22Rv1 (cell line): ENCODE results near the gene MORF4L1.

Source experiments
- H3K27ac ChIP-seq: fragments of 450-650 bp; 2 replicates; pipeline ENCODE4 v1.5.1; 2017
- ZFX ChIP-seq: fragments of 450-650 bp; IDR thresholded peaks from 2 replicates; pipeline ENCODE4 v1.6.1; 2017; ENCODE audit warnings: antibody characterized with exemption, borderline replicate concordance
- TF ChIP-seq, protein P1 (sequence below): fragments of 450-650 bp; IDR thresholded peaks from 2 replicates; pipeline ENCODE4 v1.5.1; 2017; ENCODE audit warnings: mild to moderate bottlenecking

The MORF4L1 gene

DNA sequence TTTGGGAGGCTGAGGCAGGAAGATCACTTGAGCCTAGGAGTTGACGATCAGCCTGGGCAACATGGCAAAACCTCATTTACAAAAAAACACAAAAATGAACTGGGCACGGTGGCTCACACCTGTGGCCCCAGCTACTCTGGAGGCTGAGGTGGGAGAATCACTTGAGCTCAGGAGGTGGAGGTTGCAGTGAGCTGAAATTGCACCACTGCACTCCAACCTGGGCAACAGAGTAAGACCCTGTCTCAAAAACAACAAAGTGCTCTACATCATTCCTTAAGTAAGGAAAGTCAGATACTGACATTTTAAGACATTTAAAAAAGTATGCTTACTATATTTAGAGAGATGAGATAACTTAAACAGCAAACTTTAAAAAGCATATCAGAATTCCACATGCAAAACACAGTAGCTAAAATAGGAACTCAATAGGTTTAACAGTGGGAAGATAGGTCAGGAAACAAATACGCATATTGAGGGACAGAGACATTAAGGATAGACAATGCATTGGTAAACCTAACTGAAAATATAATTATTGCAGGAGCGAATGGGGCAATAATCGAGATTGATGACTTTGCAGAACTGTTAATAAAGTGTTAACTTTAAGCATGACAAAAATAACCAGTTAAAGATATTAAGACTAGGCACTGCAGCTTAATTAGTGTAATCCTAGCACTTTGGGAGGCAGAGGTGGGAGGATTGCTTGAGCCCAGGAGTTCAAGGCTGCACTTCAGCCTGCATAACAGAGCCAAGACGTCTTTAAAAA, 32.1 kb downstream of the MORF4L1 start:
- no peak for TF ChIP-seq ZFX
- TF ChIP-seq, protein P1, sequence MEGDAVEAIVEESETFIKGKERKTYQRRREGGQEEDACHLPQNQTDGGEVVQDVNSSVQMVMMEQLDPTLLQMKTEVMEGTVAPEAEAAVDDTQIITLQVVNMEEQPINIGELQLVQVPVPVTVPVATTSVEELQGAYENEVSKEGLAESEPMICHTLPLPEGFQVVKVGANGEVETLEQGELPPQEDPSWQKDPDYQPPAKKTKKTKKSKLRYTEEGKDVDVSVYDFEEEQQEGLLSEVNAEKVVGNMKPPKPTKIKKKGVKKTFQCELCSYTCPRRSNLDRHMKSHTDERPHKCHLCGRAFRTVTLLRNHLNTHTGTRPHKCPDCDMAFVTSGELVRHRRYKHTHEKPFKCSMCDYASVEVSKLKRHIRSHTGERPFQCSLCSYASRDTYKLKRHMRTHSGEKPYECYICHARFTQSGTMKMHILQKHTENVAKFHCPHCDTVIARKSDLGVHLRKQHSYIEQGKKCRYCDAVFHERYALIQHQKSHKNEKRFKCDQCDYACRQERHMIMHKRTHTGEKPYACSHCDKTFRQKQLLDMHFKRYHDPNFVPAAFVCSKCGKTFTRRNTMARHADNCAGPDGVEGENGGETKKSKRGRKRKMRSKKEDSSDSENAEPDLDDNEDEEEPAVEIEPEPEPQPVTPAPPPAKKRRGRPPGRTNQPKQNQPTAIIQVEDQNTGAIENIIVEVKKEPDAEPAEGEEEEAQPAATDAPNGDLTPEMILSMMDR, result no peak
- H3K27ac ChIP-seq, result no peak overlapping the region

DNA sequence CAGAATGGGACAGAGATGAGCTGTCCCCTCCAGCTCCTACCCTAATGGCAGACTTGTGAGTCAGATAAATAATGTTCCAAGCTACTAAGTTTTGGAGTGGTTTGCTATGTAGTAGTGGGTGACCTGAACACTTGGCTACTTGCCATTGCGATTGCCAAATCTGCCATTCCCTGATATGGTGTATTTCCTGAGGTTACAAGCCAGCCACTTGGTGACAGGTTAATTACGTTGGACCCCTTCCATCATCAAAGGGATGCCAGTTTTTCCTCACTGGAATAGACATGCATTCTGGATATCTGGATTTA, 33.6 kb downstream of the MORF4L1 start:
- no peak overlapping the region for H3K27ac ChIP-seq
- no peak for TF ChIP-seq ZFX
- TF ChIP-seq, protein P1, result no peak

DNA sequence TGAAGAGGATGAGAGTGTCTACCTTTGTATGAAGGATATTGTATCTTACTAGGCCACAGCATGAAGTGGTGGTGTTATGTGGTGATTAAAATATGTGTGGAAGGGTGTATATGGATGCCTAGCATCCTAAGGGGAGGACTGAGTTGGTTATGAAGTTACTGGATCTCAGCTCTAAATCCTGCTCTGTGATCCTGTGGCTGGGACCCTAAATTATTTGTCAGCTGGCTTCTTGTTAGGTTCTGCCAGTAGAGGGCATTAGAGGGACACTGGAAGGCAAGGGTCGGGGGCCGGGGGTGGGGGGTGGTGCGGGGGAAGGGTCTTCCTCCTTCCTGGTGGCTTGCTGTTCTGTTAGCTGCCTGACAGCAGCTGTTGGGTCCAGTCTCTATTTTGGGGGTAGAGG, 34.9 kb downstream of the MORF4L1 start:
- H3K27ac ChIP-seq, result no peak overlapping the region
- TF ChIP-seq ZFX, result no peak
- TF ChIP-seq, protein P1, result peak; percentile 55

DNA sequence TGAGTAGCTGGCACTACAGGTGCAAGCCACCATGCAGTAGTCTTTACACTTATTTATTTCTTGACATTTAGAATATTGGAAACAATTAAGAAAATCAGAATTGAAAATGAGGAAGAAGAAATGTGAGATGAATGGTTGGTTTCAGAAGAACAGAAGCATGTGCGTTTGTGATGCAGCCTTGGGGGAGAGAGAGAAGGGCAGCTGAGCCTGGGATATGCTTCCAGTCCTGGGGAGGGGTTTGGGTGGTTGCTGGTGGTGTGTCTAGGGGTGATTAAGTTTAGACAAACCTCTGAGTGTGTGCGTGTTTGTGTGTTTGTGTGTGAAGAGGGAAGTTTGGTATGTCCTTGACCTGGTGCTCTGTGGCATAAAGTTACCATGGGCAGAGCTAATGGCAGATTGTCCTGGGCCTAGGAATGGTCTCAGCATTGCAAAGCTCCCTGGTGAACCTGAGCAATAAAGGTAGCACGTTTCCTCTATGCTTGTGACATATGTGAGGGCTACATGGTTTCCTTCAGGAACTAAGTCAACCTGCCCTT, 36.5 kb downstream of the MORF4L1 start:
- no peak overlapping the region for H3K27ac ChIP-seq
- no peak for TF ChIP-seq ZFX
- TF ChIP-seq, protein P1, result no peak

DNA sequence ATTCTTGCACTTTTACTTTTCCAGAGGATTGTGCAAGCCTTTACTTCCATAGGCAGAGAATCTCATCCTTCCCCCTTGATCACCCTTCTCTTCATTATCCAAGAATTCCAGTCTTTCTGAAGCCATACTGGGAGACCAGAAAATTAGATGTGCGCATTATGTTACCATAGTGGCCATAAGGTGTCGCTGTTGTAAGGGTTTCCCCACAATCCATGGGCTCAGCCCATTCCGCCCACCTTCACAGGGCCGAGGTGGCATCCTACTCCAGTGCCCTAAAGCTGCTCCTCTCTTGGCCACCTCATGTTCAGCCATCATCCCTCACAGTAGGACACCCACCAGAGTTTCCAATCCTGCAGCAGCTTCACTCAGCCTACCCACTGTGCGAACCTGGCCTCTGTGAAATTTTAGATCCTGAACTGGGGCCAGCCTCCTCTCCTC, 37.1 kb downstream of the MORF4L1 start:
- TF ChIP-seq ZFX, result no peak
- TF ChIP-seq, protein P1, result peak; percentile 81
- no peak overlapping the region for H3K27ac ChIP-seq

DNA sequence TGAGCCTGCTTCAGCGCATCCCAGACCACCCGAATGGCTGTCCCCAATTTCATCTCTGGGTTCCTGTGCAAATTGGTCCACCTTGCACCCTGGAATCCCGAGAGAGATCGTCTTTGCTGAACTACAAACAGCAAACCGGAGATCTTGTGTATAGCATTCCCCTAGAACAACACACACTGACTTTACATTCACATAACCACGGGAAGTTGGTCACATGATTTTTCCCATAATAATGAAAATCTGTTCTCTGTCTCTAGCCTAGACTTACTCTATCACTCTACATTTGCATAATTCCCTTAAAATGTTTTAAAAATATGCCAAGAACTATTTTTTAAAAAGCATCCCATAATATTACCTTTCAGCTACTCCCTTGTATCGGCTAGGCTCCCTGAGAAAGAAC, 37.6 kb downstream of the MORF4L1 start:
- no peak for TF ChIP-seq ZFX
- TF ChIP-seq, protein P1, result no peak
- no peak overlapping the region for H3K27ac ChIP-seq

DNA sequence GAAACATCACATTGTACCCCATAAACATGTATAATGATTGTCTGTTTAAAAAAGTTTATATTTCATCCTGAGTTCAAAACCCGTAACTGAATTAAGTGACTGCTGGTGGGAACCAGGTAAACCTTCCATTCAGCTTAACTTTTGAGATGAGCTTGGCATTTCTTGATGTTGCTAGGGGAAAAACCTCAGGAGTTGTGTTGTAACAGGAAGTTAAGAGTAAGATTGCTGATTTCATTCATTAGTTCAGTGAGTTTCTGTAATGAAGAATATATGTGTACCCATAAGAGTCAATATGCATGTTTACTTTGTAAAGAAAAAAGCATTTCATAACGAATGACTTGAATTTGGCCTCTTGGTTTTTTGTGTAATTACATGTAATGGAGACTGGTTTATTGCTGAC, 39.6 kb downstream of the MORF4L1 start:
- TF ChIP-seq, protein P1, result no peak
- no peak for TF ChIP-seq ZFX
- H3K27ac ChIP-seq, result no peak overlapping the region
